ENCODE results near the gene FAM20B.

DNA sequence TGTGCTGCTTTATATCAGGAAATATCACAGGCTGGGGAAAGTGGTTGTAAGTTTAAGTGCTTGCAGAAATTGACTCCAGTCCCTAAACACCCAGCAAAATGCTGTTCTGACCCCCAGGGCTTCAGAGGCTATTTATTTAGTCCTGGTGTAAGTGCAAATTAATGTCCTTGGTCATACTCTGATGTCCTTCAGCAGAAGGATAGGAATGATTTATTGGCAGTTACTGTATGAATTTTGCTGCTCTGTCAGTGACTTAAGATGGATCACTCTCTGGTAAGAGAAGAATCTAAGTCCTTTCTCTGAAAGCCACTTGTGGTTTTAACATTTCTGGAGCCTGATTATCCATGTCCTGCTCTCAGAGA is 21.9 kb downstream of the FAM20B start:
- TF ChIP-seq CTCF (conservative IDR thresholded peaks at IDR 0.05 in 1 of 2, IDR thresholded peaks at IDR 0.05 in 1 of 2; ENCODE audit: extremely low read depth in 1 of 2, insufficient read depth in 1 of 2, low read depth in 1 of 2, low read length in 2 of 2): no peak
- no peak for TF ChIP-seq EZH2 (IDR thresholded peaks at IDR 0.05; ENCODE audit: borderline replicate concordance, low read length)
